SHP77 (cell line): ENCODE measurements around the gene MMP1.

ENCODE experiments used
- DNase-seq, 2 experiments: peaks; one replicate each; lab custom pipeline; 2025; lab: John Stamatoyannopoulos, UW

Gene MMP1

DNA sequence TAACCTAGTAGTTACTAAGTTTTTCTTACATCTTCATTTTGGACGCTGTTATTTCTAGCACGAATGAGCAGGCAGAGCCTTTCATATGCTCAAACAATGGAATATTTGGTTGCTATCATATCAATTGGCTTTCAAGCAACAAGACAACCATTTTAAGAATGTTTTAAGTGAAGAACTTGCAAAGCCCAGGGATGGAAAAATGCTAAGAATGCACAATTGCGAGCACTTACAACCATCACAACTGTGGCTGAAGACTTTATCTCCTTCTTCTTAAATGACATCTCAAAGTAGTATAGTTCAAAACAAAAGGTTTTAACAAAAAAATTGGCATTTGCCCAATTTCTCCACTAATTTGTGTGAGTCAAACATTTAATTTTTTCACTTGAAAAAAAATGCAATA is 8.3 kb upstream of the MMP1 start:
- DNase-seq: no peak

DNA sequence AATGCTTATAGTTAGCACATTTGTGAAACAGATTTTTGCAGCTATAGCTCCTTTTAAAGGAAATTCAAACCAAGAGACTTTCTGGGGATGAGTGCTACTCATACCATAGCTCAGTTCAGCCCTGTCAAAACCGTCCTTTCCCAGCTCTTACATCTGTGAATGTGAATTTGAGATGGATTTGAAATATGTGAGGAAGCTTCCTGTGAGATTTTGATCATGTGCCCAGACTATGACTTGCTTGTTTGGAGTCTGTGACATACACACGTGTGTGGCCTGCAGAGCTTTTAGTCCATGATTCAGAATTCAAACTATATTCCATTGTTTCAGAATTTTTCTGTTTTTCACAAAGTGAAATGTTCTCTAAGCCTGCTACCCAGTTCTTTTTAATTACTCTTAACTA is 4.4 kb upstream of the MMP1 start:
- no peak for DNase-seq

DNA sequence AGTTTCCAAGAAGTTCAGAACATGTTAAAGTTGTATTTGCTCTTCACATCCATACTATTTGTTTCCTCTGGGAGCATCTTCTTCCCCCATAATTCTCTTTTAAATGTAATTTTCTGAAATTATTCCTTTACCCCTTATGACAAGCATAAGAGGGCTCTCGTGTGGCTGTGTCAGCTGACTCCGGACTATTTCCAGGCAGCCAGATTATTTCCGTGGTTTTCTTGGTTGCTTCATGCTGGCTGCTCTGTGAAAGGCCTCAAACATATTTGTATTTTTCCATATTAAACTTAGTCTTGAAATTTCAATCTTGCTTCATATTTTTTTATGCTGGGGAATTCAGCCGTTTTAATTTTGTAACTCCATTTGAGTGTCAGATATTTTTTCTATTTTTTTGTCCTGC is 2.8 kb upstream of the MMP1 start:
- DNase-seq: no peak

DNA sequence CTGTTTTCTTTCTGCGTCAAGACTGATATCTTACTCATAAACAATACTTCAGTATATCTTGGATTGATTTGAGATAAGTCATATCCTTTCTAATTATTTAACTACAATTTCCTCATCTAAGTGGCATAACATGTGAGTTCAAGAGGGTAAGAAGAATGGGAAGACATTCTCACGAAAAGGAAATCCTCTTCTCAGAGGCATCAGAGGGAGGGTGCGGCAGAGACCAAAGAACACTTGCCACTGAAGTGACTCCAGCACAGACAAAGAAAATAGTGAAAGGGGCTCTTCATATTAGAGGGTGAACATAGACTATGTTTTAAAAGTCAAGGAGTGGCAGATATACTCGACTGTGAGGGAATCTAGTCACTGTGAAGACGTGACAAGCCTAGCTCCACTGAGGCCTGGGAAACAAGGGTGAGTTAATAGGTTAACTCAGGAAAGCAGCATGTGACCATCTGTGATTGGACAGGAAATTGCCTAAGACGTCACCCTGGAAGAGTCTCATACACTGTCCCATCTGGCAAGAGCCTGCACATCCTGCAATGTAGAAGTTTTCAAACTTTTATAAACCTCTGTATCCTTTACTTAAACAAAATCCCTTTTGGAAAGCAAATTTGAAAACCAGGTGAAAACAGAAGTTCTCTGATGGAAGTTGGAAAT is 1.9 kb upstream of the MMP1 start:
- no peak for DNase-seq

DNA sequence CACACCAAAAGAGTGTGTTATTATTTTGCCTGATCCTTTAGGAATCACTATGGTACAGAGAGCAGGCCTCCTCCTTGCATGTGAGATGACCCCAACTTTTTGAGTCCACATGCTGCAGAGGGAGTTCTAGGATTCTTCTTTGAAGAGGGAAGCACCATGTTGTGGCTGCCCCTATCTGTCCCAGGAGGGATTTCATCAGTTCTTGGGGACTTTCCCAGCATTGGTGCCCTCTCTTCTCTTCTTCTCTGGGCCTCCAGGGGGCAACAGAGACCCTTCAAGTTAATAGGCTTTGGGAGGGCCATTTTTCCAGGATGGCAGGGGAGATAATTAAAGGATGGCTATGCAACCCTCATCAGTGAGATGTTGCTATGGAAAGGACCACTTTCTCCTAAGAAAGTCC is 3.6 kb downstream of the MMP1 start:
- no peak for DNase-seq

DNA sequence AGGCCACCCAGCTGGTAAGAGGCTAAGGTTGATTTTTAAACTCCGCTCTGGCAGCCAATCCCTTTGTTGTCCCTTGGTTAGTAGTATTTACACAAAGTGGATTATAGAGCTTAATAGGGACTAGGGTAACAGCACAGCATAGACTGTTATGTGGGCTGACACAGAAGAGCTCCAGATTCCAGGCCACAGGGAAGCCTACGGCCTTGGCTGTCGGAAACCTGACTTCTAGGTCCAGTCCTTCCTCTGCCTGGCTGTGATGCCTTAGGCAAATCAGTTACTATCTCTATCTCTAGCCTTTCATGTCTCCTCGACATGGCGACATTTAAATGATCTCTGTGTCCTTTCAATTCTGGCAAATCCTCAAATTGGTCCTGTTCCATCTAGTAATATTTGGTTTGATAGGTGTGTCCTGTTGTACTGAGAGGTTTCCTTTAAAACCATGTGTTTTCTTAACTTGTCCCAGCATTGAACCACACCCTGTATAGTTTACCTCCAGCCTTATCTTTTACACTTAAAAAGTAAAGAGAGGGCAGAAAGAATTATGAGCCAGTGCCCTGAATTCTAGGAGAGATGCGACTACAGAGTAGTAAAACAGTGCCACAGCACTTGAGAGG is 4.2 kb downstream of the MMP1 start:
- no peak for DNase-seq

DNA sequence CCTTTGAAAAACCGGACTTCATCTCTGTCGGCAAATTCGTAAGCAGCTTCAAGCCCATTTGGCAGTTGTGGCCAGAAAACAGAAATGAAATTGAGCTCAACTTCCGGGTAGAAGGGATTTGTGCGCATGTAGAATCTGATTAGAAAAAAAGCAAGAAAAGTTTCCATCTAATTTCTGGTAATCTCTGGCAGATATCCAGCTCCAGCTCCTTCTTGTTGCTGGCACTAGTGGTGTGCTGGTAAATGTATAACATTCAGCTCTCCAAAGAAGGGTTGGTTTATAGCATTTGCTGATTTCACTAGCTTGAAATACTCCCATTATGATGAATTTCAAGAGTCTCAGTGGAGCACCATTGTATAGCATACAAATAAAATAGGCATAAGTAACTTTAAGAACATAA is 5.4 kb downstream of the MMP1 start:
- no peak for DNase-seq

DNA sequence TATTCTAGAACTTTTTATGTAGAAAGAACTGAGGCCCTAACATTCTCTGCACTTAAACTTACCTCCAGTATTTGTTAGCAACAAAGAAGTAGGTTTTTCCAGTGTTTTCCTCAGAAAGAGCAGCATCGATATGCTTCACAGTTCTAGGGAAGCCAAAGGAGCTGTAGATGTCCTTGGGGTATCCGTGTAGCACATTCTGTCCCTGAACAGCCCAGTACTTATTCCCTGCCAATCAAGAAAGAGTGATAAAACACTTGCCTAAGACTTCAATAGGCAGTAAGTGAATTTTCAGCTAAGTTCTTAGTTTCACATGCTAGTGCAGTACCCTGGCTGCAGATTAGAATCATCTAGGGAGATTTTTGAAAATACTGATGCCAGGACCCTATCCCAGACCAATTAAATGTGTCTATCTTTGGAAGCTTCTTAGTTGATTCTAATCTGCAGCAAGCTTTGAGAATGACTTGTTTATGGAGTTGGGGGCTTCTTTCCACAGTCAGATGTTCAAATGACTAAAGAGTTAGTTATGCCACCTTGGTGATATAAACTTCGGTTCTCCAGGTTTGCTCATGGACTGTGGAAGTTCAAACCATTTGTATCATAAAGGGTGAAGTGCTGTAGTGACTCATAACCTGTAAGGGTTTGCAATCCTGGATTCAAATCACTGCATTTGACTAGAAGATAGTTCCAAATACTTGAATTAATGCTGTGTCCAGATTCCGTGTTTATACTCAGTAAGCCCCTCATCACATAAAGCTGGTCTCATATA is 6.5 kb downstream of the MMP1 start:
- no peak for DNase-seq

DNA sequence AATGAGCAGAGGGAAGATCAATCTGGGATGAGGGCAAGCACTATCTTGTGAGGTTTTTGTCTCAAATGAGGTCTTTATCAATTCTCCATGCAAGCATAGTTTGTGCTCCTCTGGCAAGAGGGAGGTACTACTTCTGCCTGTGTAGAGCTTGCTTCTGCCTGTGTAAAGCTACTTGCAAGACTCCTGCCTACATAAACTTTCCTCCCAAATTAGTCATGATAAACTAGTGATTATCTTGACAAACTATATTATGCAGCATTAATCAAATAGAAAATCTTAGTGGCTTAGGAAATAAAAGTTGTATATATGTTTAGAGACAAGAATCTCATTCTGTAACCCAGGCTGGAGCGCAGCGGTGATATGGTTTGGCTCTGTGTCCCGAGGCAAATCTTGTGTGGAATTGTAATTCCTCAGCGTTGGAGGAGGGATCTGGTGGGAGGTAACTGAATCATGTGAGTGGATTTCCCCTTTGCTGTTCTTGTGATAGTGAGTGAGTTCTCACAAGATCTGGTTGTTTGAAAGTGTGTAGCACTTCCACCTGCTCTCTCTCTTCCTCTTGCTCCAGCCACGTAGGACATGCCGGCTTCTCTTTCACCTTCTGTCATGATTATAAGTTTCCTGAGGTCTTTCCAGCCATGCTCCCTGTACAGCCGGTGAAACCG is 9.5 kb downstream of the MMP1 start:
- no peak for DNase-seq

DNA sequence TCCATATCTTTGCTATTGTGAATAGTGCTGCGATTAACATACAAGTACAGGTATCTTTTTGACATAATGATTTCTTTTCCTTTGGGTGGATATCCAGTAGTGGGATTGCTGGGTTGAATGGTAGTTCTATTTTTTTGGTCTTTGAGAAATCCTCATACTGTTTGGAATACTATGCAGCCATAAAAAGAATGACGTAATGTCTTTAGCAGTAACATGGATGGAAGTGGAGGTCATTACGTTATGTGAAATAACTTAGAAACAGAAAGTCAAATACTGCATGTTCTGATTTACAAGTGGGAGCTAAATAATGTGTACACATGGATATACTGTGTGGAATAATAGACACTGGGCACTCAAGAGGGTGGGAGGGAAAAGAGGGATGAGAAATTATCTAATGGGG is 13.6 kb downstream of the MMP1 start:
- no peak for DNase-seq

DNA sequence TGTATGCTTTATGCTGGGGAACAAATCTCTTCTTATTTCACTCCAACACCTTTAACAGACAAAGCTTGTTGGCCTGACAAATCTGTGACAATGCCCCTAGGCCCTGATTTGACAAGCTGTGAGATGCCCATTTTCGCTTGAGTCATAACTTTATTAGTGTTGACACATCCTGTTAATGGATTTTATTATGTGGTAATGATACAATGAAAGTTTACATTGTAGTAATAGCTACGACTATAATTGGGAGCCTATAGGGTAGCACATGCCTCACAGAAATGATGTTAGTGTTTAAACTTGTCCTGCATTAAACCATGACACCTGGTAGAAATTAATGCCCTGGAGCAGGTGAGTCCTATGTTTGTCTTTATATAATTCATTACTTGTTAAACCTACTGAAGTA is 14.2 kb downstream of the MMP1 start:
- DNase-seq: no peak

DNA sequence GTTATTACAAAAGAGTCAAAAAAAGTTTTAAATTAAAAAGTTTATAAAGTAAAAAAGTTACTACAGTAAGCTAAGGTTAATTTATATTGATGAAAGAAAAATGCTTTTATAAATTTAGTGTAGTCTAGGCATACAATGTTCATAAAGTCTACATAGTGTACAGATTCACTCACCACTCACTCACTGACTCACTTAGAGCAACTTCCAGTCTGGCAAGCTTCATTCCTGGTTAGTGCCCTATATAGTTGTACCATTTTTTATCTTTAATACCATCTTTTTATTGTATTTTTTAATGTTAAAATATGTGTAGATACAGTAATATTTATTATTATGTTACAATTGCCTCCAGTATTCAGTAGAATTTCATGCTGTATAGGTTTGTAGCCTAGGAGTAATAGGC is 14.9 kb downstream of the MMP1 start:
- DNase-seq: no peak

DNA sequence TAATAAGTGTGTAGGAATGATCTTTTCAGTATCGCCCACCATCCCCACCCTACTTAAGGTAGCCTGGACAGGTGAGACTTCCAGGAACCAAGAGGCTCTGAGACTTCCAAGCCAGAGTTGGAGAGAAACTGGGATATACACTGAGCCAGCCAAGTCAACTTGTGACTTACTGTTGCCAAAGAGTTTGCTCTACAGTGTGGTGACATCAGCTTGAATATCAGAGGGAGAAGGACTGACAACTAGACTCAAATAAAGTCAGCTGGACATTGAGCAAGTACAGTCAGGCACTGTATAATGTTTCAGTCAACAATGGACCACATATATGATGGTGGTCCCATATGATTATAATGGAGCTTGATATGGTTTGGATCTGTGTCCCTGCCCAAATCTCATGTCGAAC is 16.3 kb downstream of the MMP1 start:
- no peak for DNase-seq

DNA sequence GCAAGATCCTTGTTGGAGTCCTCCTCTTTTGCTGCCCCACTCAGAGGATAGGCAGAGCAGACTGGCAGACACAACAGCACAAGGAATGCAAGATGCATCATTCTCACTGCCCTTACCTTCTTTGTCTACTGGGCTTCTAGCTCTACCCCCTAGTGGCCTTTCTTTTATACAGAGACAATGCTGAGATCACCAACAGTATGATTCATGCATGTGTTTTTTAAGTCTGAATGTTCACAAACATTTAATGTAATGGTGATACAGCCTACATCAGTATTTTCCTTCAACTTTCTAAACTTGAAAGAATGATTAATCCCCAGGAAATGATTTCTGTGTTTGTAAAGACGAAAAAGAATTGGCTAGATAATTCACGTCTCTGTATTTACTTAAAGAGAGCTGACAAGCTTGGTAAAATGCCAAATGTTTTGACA is 17.5 kb downstream of the MMP1 start, which contains the start of gene MMP10:
Gene MMP10, minus strand, starts transcription at position 138 of the 428 bp plus-strand sequence. Its CDS starts 37 bp downstream, at position 101.
- peak in 1 of 2 experiments; percentile 41 for DNase-seq

DNA sequence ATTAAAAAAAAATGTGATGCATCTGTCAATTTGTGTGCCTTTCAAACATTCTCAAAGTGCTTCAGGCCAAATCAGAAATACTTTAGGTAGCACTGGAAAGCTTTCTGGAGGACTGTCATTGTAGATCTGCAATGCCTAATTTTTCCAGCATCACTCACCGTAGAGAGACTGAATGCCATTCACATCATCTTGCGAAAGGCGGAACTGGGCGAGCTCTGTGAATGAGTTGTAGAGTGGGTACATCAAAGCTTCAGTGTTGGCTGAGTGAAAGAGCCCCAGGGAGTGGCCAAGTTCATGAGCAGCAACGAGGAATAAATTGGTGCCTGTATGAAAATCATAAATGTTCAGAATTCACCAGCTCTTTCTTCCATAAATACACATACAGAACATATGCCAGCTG is 21.5 kb downstream of the MMP1 start:
- DNase-seq: no peak

DNA sequence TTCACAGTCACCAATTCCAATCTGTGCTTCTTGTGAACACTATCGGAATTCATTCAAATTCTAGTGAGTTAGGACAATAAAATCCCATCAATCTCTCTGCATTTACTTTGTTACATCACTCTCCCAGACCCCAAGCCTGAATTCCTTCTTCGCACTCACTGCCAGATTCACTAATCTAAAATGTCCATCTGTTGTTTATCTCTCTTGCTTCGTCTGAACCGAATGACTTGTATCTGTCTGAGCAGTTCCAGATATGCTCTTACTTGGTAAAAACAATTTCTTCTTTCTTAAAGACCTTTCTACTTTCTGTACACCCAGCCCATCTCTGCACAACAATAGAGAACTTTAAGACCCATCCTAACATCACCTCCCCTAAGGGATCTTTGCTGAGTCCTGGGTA is 24.6 kb downstream of the MMP1 start:
- DNase-seq: no peak

DNA sequence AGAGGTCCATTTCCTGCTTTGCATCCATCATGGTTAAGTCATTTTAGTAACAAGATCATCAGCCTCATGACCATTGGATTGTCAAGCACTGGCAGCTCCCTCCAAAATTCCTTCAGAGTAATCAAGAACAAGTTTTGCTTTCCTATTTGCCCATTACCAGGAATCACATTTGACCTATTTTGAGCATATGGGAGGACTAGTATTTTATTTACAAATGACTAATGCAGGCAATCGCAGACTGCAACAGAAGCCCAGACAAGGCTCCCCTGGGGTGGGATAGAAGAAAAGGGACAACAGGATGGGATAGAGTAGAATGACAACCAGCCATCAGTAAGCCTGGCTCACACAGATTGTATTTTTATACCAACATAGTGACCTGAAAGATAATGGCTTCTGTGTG is 26.6 kb downstream of the MMP1 start:
- no peak for DNase-seq

DNA sequence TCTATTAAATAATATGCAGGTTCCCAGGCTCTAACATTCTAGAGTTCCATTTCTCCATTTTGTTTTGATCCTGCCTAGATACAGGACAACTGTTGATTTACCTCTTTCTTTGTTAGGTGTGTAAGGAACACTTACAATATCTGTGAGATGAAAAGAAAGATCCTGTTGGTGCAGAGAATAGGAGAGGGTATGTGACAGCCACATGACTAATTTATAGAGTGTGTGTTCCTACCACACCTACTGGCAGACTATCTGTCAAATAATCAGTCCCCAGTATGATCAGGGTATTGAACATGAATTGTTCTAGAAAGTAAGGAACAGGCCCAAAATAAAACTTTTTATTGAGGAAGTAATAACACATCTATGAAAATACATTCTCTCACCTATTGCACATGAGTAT is 27.8 kb downstream of the MMP1 start:
- DNase-seq: no peak

DNA sequence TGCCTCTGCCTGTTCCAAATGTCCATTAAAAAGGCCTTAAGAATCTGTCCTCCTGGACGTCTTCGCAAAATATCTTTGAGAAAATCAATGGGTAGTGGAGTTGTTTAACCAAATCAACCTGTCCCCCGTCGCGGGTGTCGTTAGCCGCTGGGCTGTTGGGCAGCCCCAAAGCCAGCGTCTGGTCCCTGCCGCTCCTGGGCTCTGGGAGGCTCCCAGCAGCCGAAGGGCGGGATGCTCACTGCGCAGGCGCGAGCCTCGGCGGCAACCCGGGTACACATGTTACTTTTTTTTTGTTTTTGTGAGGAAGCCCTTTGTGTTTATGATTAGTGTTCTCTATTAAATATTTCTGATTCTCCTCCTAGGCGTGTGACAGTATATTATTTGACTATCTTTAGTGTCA is 30.2 kb downstream of the MMP1 start:
- no peak for DNase-seq

DNA sequence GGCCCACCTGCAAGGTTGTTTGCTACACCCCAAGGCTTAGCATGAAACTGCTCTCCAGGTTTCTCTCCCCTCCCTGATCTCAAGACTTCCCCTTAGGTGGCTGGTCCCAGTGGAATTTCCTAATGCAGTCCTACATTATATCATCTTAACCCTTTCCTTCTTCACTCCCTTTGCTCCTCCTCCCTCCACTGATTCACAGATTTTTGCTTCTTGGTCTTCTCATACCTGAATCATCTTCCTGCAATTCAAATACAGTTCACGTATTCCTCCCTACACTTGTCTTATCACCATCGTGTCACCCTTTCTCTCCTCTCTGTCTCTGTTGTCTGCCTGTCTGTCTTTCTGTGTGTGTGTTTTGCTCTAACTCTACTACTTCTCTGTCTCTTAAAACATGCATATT is 34.5 kb downstream of the MMP1 start:
- DNase-seq: no peak

DNA sequence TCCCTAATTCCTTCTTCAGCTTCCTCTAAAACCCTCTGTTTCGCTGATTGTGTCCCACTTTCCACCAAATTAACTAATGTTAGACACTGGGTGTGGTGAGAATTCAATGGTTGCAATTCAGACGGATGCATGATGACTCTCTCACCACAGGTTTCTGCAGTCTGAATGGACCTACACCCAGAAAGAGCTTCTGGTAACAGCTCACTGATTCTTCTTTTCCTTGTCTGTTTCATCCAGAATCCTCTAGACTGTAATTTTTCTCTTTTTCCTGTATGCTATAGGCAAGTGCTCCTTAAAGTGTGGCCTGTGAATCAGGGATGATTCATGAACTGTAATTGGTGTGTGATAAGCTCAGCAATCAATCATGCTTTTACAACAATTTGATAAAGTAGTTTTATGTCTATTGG is 35.6 kb downstream of the MMP1 start:
- no peak for DNase-seq

DNA sequence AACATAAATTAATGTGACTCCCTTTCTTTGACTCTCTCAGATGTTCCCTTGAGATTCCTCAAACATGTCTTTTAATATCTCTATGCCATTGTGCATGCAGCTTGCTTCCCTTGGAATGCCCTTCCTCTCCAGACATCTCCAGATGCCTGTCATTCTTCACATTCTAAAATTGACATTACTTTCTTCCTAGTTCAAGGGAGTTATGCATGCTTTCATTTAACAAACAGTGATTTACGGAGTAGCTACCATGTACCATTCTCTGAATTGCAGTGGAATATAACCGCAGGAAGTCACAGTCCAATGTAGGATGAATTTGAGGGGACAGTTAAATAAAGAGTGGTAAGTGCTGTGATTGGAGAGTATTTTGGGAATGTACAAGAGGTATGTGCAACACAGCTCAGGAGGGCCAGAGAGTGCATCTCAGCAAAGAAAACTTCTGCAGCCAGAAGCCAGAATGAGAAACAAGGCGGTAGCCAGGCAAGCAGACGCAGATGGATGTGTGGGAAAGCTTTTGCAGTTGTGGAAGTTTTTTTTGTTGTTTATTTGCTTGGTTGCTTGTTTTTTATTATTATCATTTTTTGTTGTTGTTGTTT is 36.2 kb downstream of the MMP1 start:
- DNase-seq: no peak
